WERI-Rb-1 (cell line): ENCODE data around the gene ANKS1A.

Experiments
- DNase-seq: peaks from one replicate; pipeline ENCODE4 v3.0.0-alpha.2; 2020
- H3K27ac ChIP-seq: fragments of 250-450 bp; sonication (Bioruptor Pico); 2 replicates; pipeline ENCODE4 v1.5.1; 2020; ENCODE audit warnings: mild to moderate bottlenecking, moderate library complexity
- H3K27me3 ChIP-seq: fragments of 250-450 bp; sonication (Bioruptor Pico); 2 replicates; pipeline ENCODE4 v1.5.1; 2021; ENCODE audit warnings: mild to moderate bottlenecking, low read depth, moderate library complexity; ENCODE audit not compliant: insufficient read depth, severe bottlenecking
- H3K36me3 ChIP-seq: fragments of 250-450 bp; sonication (Bioruptor Pico); 2 replicates; pipeline ENCODE4 v1.5.1; 2020; ENCODE audit warnings: mild to moderate bottlenecking, moderate library complexity
- H3K4me3 ChIP-seq: 2 replicates; pipeline ENCODE4 v1.5.1; 2011; ENCODE audit warnings: low read depth, mild to moderate bottlenecking, control low read depth, low read length
- H3K9me3 ChIP-seq: fragments of 250-450 bp; sonication (Bioruptor Pico); 2 replicates; pipeline ENCODE4 v1.5.1; 2021; ENCODE audit warnings: mild to moderate bottlenecking, moderate library complexity; ENCODE audit not compliant: severe bottlenecking
- CTCF ChIP-seq: IDR thresholded peaks from 2 replicates; pipeline ENCODE4 v1.5.1; 2011; ENCODE audit warnings: low read depth, mild to moderate bottlenecking, control low read depth, inconsistent platforms, low read length

The ANKS1A gene

GRCh38 chr6:35008858-35009257, 119.8 kb downstream of the ANKS1A start:
- Histone ChIP-seq H3K9me3 (no peaks in the 10 kb centered on the region), H3K27ac (no peak overlapping the region), H3K27me3 (no peaks in the 10 kb centered on the region), H3K36me3 (no peaks in the 10 kb centered on the region; the same call in 1 of the 2 replicates), H3K4me3 (no peak overlapping the region)
- no peak for TF ChIP-seq CTCF
- DNase-seq = no peak

- TF ChIP-seq CTCF = no peak
- Histone ChIP-seq H3K36me3 (no peaks in the 10 kb centered on the region; the same call in 1 of the 2 replicates), H3K9me3 (no peaks in the 10 kb centered on the region), H3K27me3 (no peaks in the 10 kb centered on the region), H3K4me3 (no peak overlapping the region), H3K27ac (no peak overlapping the region)
- no peak for DNase-seq
Observed at GRCh38 chr6:35011096-35012041, 122.3 kb downstream of the ANKS1A start.

- no peak for DNase-seq
- Histone ChIP-seq H3K36me3 (peaks cover 13% of the 10 kb centered on the region), H3K27ac (no peak overlapping the region), H3K27me3 (no peaks in the 10 kb centered on the region), H3K4me3 (no peak overlapping the region), H3K9me3 (no peaks in the 10 kb centered on the region)
- TF ChIP-seq CTCF = no peak
Observed at GRCh38 chr6:35013701-35014100, 124.6 kb downstream of the ANKS1A start.

- Histone ChIP-seq H3K4me3 (no peak overlapping the region), H3K9me3 (no peaks in the 10 kb centered on the region), H3K27me3 (no peaks in the 10 kb centered on the region), H3K36me3 (peaks cover 19% of the 10 kb centered on the region), H3K27ac (no peak overlapping the region)
- no peak for TF ChIP-seq CTCF
- no peak for DNase-seq
Observed at GRCh38 chr6:35014341-35014740, 125.3 kb downstream of the ANKS1A start.

GRCh38 chr6:35014786-35015185, 125.7 kb downstream of the ANKS1A start:
- H3K36me3 ChIP-seq = peaks cover 20% of the 10 kb centered on the region
- no peaks in the 10 kb centered on the region for H3K27me3 ChIP-seq
- no peaks in the 10 kb centered on the region for H3K9me3 ChIP-seq
- no peak for DNase-seq
- no peak overlapping the region for H3K4me3 ChIP-seq
- H3K27ac ChIP-seq = no peak overlapping the region
- no peak for TF ChIP-seq CTCF
